HEK293 (cell line): ENCODE measurements around the gene FAM168B.

Experiments used
- CTCF ChIA-PET: fragments of 350-600 bp; formaldehyde crosslinking; extraction: SDS; loops from one replicate; lab custom pipeline; 2021; ENCODE audit warnings: antibody characterized with exemption; lab: Yijun Ruan, JAX
- POLR2A ChIA-PET: fragments of 300-600 bp; formaldehyde crosslinking; extraction: SDS; loops from one replicate; lab custom pipeline; 2020; ENCODE audit warnings: antibody characterized with exemption, inconsistent platforms; lab: Yijun Ruan, JAX
- H3K27ac ChIP-seq: fragments of 200-500 bp; sonication (Bioruptor generic); 2 replicates; pipeline ENCODE4 v1.5.1; 2014; ENCODE audit warnings: low read depth, low read length, control low read depth, inconsistent platforms; ENCODE audit errors: extremely low read depth
- H3K36me3 ChIP-seq, 2 experiments: fragments of 200-500 bp in 1 of 2; sonication (Bioruptor generic) in 1 of 2; 1 replicate in 1 of 2; 2 replicates in 1 of 2; pipeline ENCODE4 v1.5.1; 2014 to 2017; ENCODE audit warnings: inconsistent platforms in 2 of 2, low read length in 2 of 2; ENCODE audit not compliant: control insufficient read depth in 2 of 2, insufficient read depth in 1 of 2
- H3K4me1 ChIP-seq: fragments of 200-500 bp; sonication (Bioruptor generic); 2 replicates; pipeline ENCODE4 v1.5.1; 2014; ENCODE audit warnings: mild to moderate bottlenecking, low read length, inconsistent platforms; ENCODE audit not compliant: control insufficient read depth, insufficient read depth
- H3K4me3 ChIP-seq: 2 replicates; pipeline ENCODE4 v1.5.1; 2011; ENCODE audit warnings: low read depth, mild to moderate bottlenecking, control low read depth, low read length, moderate library complexity
- H3K9me3 ChIP-seq: fragments of 200-500 bp; sonication (Bioruptor generic); 2 replicates; pipeline ENCODE4 v1.5.1; 2014; ENCODE audit warnings: low read depth, low read length, inconsistent platforms; ENCODE audit not compliant: control insufficient read depth, insufficient read depth
- GFI1B ChIP-seq: fragments of 450-650 bp; formaldehyde crosslinking; IDR thresholded peaks from 2 replicates; pipeline ENCODE4 v1.5.1; 2016; ENCODE audit warnings: missing biosample characterization, missing genetic modification characterization
- HOXA7 ChIP-seq: sonication (generic); formaldehyde crosslinking; IDR thresholded peaks from 2 replicates; pipeline ENCODE4 v1.8.1; 2022; ENCODE audit warnings: missing genetic modification reagents, borderline replicate concordance
- KLF1 ChIP-seq: fragments of 450-650 bp; formaldehyde crosslinking; IDR thresholded peaks from 2 replicates; pipeline ENCODE4 v1.5.1; 2016; ENCODE audit warnings: missing biosample characterization, missing genetic modification characterization
- PRDM1 ChIP-seq: fragments of 450-650 bp; formaldehyde crosslinking; IDR thresholded peaks from 2 replicates; pipeline ENCODE4; 2016; ENCODE audit warnings: missing biosample characterization, missing genetic modification characterization
- SP2 ChIP-seq: fragments of 450-650 bp; formaldehyde crosslinking; IDR thresholded peaks from 2 replicates; pipeline ENCODE4 v1.5.1; 2016; ENCODE audit warnings: missing biosample characterization, missing genetic modification characterization
- YY2 ChIP-seq: fragments of 450-650 bp; formaldehyde crosslinking; IDR thresholded peaks from 2 replicates; pipeline ENCODE4 v1.5.1; 2016; ENCODE audit warnings: missing biosample characterization, missing genetic modification characterization
- ZFP41 ChIP-seq: fragments of 450-650 bp; formaldehyde crosslinking; IDR thresholded peaks from 2 replicates; pipeline ENCODE4 v1.5.1; 2016; ENCODE audit warnings: missing biosample characterization, missing genetic modification characterization, borderline replicate concordance
- ZNF114 ChIP-seq: fragments of 450-650 bp; formaldehyde crosslinking; IDR thresholded peaks from 2 replicates; pipeline ENCODE4 v1.5.0; 2017; ENCODE audit warnings: missing biosample characterization, missing genetic modification characterization
- ZNF157 ChIP-seq: fragments of 450-650 bp; formaldehyde crosslinking; IDR thresholded peaks from 2 replicates; pipeline ENCODE4 v1.5.1; 2016; ENCODE audit warnings: missing biosample characterization, missing genetic modification characterization
- ZNF311 ChIP-seq: fragments of 450-650 bp; formaldehyde crosslinking; IDR thresholded peaks from 2 replicates; pipeline ENCODE4 v1.5.1; 2017; ENCODE audit warnings: missing biosample characterization, missing genetic modification characterization, borderline replicate concordance
- ZNF404 ChIP-seq: fragments of 450-650 bp; formaldehyde crosslinking; IDR thresholded peaks from 2 replicates; pipeline ENCODE4 v1.5.1; 2017; ENCODE audit warnings: missing biosample characterization, missing genetic modification characterization
- ZNF544 ChIP-seq: fragments of 450-650 bp; formaldehyde crosslinking; IDR thresholded peaks from 2 replicates; pipeline ENCODE4 v1.5.0; 2017; ENCODE audit warnings: missing biosample characterization, missing genetic modification characterization
- ZNF561 ChIP-seq: fragments of 450-650 bp; IDR thresholded peaks from 2 replicates; pipeline ENCODE4 v1.5.1; 2018; ENCODE audit warnings: missing biosample characterization, missing genetic modification characterization, borderline replicate concordance
- ZNF585B ChIP-seq: fragments of 450-650 bp; formaldehyde crosslinking; IDR thresholded peaks from 2 replicates; pipeline ENCODE4 v1.5.1; 2016; ENCODE audit warnings: missing biosample characterization, missing genetic modification characterization
- ZNF629 ChIP-seq: fragments of 450-650 bp; formaldehyde crosslinking; IDR thresholded peaks from 2 replicates; pipeline ENCODE4 v1.5.1; 2017; ENCODE audit warnings: missing biosample characterization, missing genetic modification characterization
- ZNF747 ChIP-seq: fragments of 450-650 bp; formaldehyde crosslinking; IDR thresholded peaks from 2 replicates; pipeline ENCODE4 v1.5.1; 2016; ENCODE audit warnings: missing biosample characterization, missing genetic modification characterization
- ZNF792 ChIP-seq: fragments of 450-650 bp; formaldehyde crosslinking; IDR thresholded peaks from 2 replicates; pipeline ENCODE4 v1.5.1; 2016; ENCODE audit warnings: missing biosample characterization, missing genetic modification characterization
- TF ChIP-seq, protein P1 (sequence below): fragments of 450-650 bp; formaldehyde crosslinking; IDR thresholded peaks from 2 replicates; pipeline ENCODE4 v1.5.1; 2017; ENCODE audit warnings: missing biosample characterization, missing genetic modification characterization
- TF ChIP-seq, protein P2 (sequence below): fragments of 450-650 bp; formaldehyde crosslinking; IDR thresholded peaks from 2 replicates; pipeline ENCODE4 v1.5.1; 2016; ENCODE audit warnings: missing biosample characterization, missing genetic modification characterization
- TF ChIP-seq, protein P3 (sequence below): fragments of 450-650 bp; formaldehyde crosslinking; IDR thresholded peaks from 2 replicates; pipeline ENCODE4 v1.5.1; 2017; ENCODE audit warnings: missing biosample characterization, missing genetic modification characterization
- TF ChIP-seq, protein P4 (sequence below): fragments of 450-650 bp; IDR thresholded peaks from 2 replicates; pipeline ENCODE4 v1.5.1; 2018; ENCODE audit warnings: missing biosample characterization, missing genetic modification characterization

Gene FAM168B

DNA sequence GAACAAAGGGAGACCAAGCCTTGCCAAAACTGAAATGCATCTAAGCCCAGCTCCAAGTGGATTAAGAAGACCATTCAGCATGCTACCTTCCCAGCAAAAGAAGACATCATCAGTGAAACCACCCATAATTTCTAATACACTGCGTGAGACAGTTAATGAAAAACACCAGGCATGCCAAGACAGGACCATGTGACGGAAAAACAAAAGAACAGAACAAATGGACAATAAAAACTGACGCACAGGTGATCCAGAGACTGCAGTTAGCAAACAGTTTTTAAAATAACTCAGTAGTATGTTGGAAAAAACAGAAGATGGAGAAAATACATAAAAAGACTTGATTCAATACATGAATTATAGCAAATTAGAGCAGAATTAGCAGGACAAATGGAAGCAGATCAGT, 15.3 kb downstream of the FAM168B start:
- CTCF ChIA-PET: interaction anchor here (0.6 kb wide), 2 partner anchors 70 to 205 kb away, joined by 3 read pairs; no protein-coding TSS in a partner anchor
- Histone ChIP-seq H3K4me3 (no peak overlapping the region), H3K9me3 (no peaks in the 10 kb centered on the region), H3K4me1 (no peaks in the 10 kb centered on the region), H3K27ac (no peak overlapping the region), H3K36me3 (peaks cover 33 to 97% of the 10 kb centered on the region in 2 experiments)
- no peak for TF ChIP-seq ZNF544 (tag by site-specific recombination)
- TF ChIP-seq, protein P1, sequence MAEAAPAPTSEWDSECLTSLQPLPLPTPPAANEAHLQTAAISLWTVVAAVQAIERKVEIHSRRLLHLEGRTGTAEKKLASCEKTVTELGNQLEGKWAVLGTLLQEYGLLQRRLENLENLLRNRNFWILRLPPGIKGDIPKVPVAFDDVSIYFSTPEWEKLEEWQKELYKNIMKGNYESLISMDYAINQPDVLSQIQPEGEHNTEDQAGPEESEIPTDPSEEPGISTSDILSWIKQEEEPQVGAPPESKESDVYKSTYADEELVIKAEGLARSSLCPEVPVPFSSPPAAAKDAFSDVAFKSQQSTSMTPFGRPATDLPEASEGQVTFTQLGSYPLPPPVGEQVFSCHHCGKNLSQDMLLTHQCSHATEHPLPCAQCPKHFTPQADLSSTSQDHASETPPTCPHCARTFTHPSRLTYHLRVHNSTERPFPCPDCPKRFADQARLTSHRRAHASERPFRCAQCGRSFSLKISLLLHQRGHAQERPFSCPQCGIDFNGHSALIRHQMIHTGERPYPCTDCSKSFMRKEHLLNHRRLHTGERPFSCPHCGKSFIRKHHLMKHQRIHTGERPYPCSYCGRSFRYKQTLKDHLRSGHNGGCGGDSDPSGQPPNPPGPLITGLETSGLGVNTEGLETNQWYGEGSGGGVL (tag by site-specific recombination): no peak
- TF ChIP-seq ZNF404 (tag by site-specific recombination): no peak
- TF ChIP-seq, protein P2, sequence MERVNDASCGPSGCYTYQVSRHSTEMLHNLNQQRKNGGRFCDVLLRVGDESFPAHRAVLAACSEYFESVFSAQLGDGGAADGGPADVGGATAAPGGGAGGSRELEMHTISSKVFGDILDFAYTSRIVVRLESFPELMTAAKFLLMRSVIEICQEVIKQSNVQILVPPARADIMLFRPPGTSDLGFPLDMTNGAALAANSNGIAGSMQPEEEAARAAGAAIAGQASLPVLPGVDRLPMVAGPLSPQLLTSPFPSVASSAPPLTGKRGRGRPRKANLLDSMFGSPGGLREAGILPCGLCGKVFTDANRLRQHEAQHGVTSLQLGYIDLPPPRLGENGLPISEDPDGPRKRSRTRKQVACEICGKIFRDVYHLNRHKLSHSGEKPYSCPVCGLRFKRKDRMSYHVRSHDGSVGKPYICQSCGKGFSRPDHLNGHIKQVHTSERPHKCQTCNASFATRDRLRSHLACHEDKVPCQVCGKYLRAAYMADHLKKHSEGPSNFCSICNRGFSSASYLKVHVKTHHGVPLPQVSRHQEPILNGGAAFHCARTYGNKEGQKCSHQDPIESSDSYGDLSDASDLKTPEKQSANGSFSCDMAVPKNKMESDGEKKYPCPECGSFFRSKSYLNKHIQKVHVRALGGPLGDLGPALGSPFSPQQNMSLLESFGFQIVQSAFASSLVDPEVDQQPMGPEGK (tag by site-specific recombination): no peak
- TF ChIP-seq PRDM1 (tag by site-specific recombination): no peak
- TF ChIP-seq ZNF792 (tag by site-specific recombination): no peak
- no peak for TF ChIP-seq ZNF114 (tag by site-specific recombination)
- no peak for TF ChIP-seq ZNF561 (tag by site-specific recombination)
- no peak for TF ChIP-seq GFI1B (tag by site-specific recombination)
- TF ChIP-seq, protein P3, sequence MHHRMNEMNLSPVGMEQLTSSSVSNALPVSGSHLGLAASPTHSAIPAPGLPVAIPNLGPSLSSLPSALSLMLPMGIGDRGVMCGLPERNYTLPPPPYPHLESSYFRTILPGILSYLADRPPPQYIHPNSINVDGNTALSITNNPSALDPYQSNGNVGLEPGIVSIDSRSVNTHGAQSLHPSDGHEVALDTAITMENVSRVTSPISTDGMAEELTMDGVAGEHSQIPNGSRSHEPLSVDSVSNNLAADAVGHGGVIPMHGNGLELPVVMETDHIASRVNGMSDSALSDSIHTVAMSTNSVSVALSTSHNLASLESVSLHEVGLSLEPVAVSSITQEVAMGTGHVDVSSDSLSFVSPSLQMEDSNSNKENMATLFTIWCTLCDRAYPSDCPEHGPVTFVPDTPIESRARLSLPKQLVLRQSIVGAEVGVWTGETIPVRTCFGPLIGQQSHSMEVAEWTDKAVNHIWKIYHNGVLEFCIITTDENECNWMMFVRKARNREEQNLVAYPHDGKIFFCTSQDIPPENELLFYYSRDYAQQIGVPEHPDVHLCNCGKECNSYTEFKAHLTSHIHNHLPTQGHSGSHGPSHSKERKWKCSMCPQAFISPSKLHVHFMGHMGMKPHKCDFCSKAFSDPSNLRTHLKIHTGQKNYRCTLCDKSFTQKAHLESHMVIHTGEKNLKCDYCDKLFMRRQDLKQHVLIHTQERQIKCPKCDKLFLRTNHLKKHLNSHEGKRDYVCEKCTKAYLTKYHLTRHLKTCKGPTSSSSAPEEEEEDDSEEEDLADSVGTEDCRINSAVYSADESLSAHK: no peak
- TF ChIP-seq ZNF157: no peak
- POLR2A ChIA-PET: no interaction called here

DNA sequence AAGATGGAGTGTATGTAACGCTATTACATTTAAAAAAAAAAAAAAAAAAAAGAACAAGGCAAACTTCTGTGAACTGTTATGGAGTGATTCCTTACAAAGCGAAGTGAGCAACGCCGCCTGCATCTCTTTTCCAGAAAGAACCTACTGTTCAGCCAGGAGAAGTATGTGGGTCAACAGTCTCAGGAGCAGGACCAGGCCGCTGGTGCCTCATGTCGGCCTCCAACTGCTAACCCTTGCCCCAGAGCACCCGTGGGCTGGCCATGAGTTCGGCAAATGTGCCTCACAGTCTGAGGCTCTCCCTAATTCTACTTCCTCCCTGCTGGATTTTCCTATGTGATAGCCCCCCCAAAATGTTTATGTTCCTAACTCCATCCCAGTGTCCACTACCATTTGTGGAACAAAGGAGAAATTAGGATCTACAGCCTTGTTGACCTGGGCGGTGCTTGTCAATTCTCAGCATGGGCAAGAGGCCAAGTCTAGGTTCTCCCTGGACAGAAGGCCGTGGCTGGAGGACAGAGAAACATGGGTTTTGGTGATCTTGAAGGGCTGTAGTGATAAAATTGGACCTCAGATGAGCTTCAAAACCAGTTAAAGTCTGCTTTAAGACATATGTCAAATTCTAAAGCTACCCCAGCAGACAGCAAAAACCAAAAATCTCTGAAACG, 15.9 kb downstream of the FAM168B start:
- H3K4me1 ChIP-seq: no peaks in the 10 kb centered on the region
- ChIA-PET CTCF (no interaction called here), POLR2A (interaction anchor here (0.7 to 0.8 kb wide), 2 partner anchors 13 to 403 kb away, joined by 3 to 5 read pairs; no protein-coding TSS in a partner anchor)
- H3K9me3 ChIP-seq: no peaks in the 10 kb centered on the region
- TF ChIP-seq ZNF585B (tag by site-specific recombination) (no peak), ZNF747 (no peak), YY2 (no peak), HOXA7 (CRISPR knock-in tag) (no peak), KLF1 (tag by site-specific recombination) (no peak), ZNF629 (tag by site-specific recombination) (no peak), ZFP41 (tag by site-specific recombination) (no peak), ZNF311 (tag by site-specific recombination) (no peak), SP2 (tag by site-specific recombination) (no peak)
- TF ChIP-seq, protein P4, sequence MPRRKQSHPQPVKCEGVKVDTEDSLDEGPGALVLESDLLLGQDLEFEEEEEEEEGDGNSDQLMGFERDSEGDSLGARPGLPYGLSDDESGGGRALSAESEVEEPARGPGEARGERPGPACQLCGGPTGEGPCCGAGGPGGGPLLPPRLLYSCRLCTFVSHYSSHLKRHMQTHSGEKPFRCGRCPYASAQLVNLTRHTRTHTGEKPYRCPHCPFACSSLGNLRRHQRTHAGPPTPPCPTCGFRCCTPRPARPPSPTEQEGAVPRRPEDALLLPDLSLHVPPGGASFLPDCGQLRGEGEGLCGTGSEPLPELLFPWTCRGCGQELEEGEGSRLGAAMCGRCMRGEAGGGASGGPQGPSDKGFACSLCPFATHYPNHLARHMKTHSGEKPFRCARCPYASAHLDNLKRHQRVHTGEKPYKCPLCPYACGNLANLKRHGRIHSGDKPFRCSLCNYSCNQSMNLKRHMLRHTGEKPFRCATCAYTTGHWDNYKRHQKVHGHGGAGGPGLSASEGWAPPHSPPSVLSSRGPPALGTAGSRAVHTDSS (tag by site-specific recombination): no peak
- peaks cover 35 to 98% of the 10 kb centered on the region in 2 experiments for H3K36me3 ChIP-seq
- H3K27ac ChIP-seq: no peak overlapping the region
- H3K4me3 ChIP-seq: no peak overlapping the region
